ENCODE data around the gene NEK11.
A peak's percentile ranks its signal among the peaks of the same experiment; 100 is the strongest.

NEK11 gene

GRCh38 chr3:131361464-131362421 is 335.1 kb downstream of the NEK11 start:
- peak; percentile 93 to 97 (median 96) for DNase-seq

GRCh38 chr3:131363275-131363674 is 336.6 kb downstream of the NEK11 start:
- DNase-seq = no peak

GRCh38 chr3:131370935-131371687 is 344.4 kb downstream of the NEK11 start:
- DNase-seq = peak in 3 of 4 experiments; percentile 40 to 45 (median 41)

- peak in 3 of 4 experiments; percentile 33 to 34 (median 33) for DNase-seq
Measured at GRCh38 chr3:131371688-131372066, 345.0 kb downstream of the NEK11 start.

- DNase-seq = no peak
Measured at GRCh38 chr3:131374741-131375140, 348.1 kb downstream of the NEK11 start.

GRCh38 chr3:131380821-131381444 is 354.3 kb downstream of the NEK11 start:
- peak; percentile 21 to 49 (median 48) for DNase-seq

GRCh38 chr3:131381445-131382291 is 355.0 kb downstream of the NEK11 start, which contains the start of gene NUDT16:
NUDT16 (plus strand) TSS chr3:131381774; CDS start chr3:131381805, 31 bp downstream.
- peak; percentile 99 to 100 (median 100) for DNase-seq

- peak; percentile 89 to 94 (median 92) for DNase-seq
Measured at GRCh38 chr3:131386429-131387165, 359.9 kb downstream of the NEK11 start.

GRCh38 chr3:131387796-131388489 is 361.3 kb downstream of the NEK11 start:
- peak in 2 of 4 experiments; percentile 47 to 53 for DNase-seq

GRCh38 chr3:131388490-131388799 is 361.8 kb downstream of the NEK11 start:
- DNase-seq = no peak

GRCh38 chr3:131390331-131390730 is 363.7 kb downstream of the NEK11 start:
- DNase-seq = no peak

GRCh38 chr3:131393051-131393450 is 366.4 kb downstream of the NEK11 start:
- no peak for DNase-seq

GRCh38 chr3:131393868-131394267 is 367.2 kb downstream of the NEK11 start:
- no peak for DNase-seq

GRCh38 chr3:131394400-131394799 is 367.7 kb downstream of the NEK11 start:
- DNase-seq = no peak

- no peak for DNase-seq
Measured at GRCh38 chr3:131396170-131396569, 369.5 kb downstream of the NEK11 start.

- DNase-seq = no peak
Measured at GRCh38 chr3:131397889-131398288, 371.2 kb downstream of the NEK11 start.

Data from suppressor macrophage (primary cell).